CD14-positive monocyte (primary cell): ENCODE measurements around the gene WDR72. TPM values are rescaled to one million over a fixed set of nuclear protein-coding genes. Genes with fewer than 3 reads are reported as not detected.

Experiments
- DNase-seq, 3 donors: peaks; one replicate each; pipeline ENCODE4 v3.0.0-alpha.2; 2011 to 2022
- H2AFZ ChIP-seq: 2 replicates; pipeline ENCODE4 v1.6.0; 2012; ENCODE audit warnings: mild to moderate bottlenecking, low read depth, low read length, inconsistent platforms; ENCODE audit not compliant: insufficient read depth, poor library complexity, severe bottlenecking
- H3K27ac ChIP-seq, 2 donors: 1 replicate in 1 of 2; 2 replicates in 1 of 2; pipeline ENCODE4 v1.5.1; 2012 to 2013; ENCODE audit warnings: low read length in 2 of 2, control low read depth in 1 of 2, inconsistent platforms in 1 of 2, low read depth in 1 of 2, mild to moderate bottlenecking in 1 of 2
- H3K27me3 ChIP-seq, 2 donors: one replicate each; pipeline versions ENCODE4 v1.6.0 to v1.6.1; 2011 to 2013; ENCODE audit warnings: low read length in 2 of 2; ENCODE audit not compliant: control insufficient read depth in 2 of 2, insufficient read depth in 2 of 2
- H3K36me3 ChIP-seq, 2 donors: replicated peaks in 1 of 2; 1 replicate in 1 of 2; 2 replicates in 1 of 2; pipeline versions ENCODE4 v1.5.1 to v1.6.1; 2012 to 2013; ENCODE audit warnings: low read length in 2 of 2, control low read depth in 1 of 2, inconsistent platforms in 1 of 2, mild to moderate bottlenecking in 1 of 2; ENCODE audit not compliant: insufficient read depth in 2 of 2, control insufficient read depth in 1 of 2
- H3K4me1 ChIP-seq, 2 donors: 1 replicate in 1 of 2; 2 replicates in 1 of 2; pipeline versions ENCODE4 v1.5.1 to v1.6.1; 2012 to 2013; ENCODE audit warnings: low read length in 2 of 2, control low read depth in 1 of 2, inconsistent platforms in 1 of 2, mild to moderate bottlenecking in 1 of 2, moderate library complexity in 1 of 2; ENCODE audit not compliant: insufficient read depth in 2 of 2, control insufficient read depth in 1 of 2
- H3K4me2 ChIP-seq: replicated peaks from 2 replicates; pipeline ENCODE3; 2012; ENCODE audit warnings: low read length, moderate library complexity, mild to moderate bottlenecking; ENCODE audit not compliant: poor library complexity, severe bottlenecking; ENCODE audit errors: extremely low read depth
- H3K4me3 ChIP-seq, 3 experiments: fragments of 200-600 bp in 1 of 3; sonication (generic) in 1 of 3; replicated peaks in 1 of 3; 1 replicate in 2 of 3; 2 replicates in 1 of 3; pipeline ENCODE4 v1.5.1; 2011 to 2013; ENCODE audit warnings: low read length in 3 of 3, mild to moderate bottlenecking in 3 of 3, control low read depth in 2 of 3, low read depth in 2 of 3, inconsistent platforms in 1 of 3, moderate library complexity in 1 of 3
- H3K79me2 ChIP-seq: 2 replicates; pipeline ENCODE4 v1.6.0; 2012; ENCODE audit warnings: mild to moderate bottlenecking, control low read depth, inconsistent platforms, low read length, moderate library complexity; ENCODE audit not compliant: insufficient read depth
- H3K9ac ChIP-seq: 2 replicates; pipeline ENCODE4 v1.6.0; 2017; ENCODE audit warnings: low read length, mild to moderate bottlenecking; ENCODE audit not compliant: insufficient read depth, poor library complexity, severe bottlenecking
- H3K9me3 ChIP-seq, 2 donors: replicated peaks in 1 of 2; 1 replicate in 1 of 2; 2 replicates in 1 of 2; pipeline versions ENCODE4 v1.5.1 to v1.6.1; 2012 to 2013; ENCODE audit warnings: low read length in 2 of 2, control low read depth in 1 of 2; ENCODE audit not compliant: control insufficient read depth in 1 of 2, insufficient read depth in 1 of 2
- H4K20me1 ChIP-seq: 2 replicates; pipeline ENCODE4 v1.6.0; 2012; ENCODE audit warnings: mild to moderate bottlenecking, low read length, control low read depth, moderate library complexity; ENCODE audit not compliant: insufficient read depth
- H3K27ac Mint-ChIP-seq, 7 donors: one replicate each; pipeline ENCODE4 v1.8.0; 2020; ENCODE audit warnings: mild to moderate bottlenecking in 7 of 7, mixed read lengths in 7 of 7, moderate library complexity in 6 of 7, inconsistent platforms in 2 of 7
- H3K27me3 Mint-ChIP-seq, 3 donors: one replicate each; pipeline ENCODE4 v1.8.0; 2021 to 2022; ENCODE audit warnings: low read depth in 3 of 3, mild to moderate bottlenecking in 3 of 3, mixed read lengths in 3 of 3, moderate library complexity in 3 of 3, inconsistent platforms in 1 of 3
- H3K36me3 Mint-ChIP-seq, 2 donors: one replicate each; pipeline ENCODE4 v1.8.0; 2020; ENCODE audit warnings: mixed read lengths in 2 of 2, inconsistent platforms in 1 of 2, mild to moderate bottlenecking in 1 of 2
- H3K4me1 Mint-ChIP-seq: one replicate; pipeline ENCODE4 v1.8.0; 2020; ENCODE audit warnings: mild to moderate bottlenecking, mixed read lengths
- H3K4me3 Mint-ChIP-seq, 2 donors: one replicate each; pipeline ENCODE4 v1.8.0; 2020; ENCODE audit warnings: mild to moderate bottlenecking in 2 of 2, mixed read lengths in 2 of 2, moderate library complexity in 1 of 2
- H3K9me3 Mint-ChIP-seq, 7 donors: one replicate each; pipeline ENCODE4 v1.8.0; 2020 to 2022; ENCODE audit warnings: mixed read lengths in 7 of 7, mild to moderate bottlenecking in 6 of 7, moderate library complexity in 6 of 7, inconsistent platforms in 2 of 7
- WGBS: methylation state at CpG from one replicate; pipeline ENCODE4 v1.1.5; 2013; ENCODE audit warnings: missing lambda C conversion rate; ENCODE audit not compliant: insufficient coverage; 5-methylcytosine and 5-hydroxymethylcytosine counted together
- intact Hi-C, 2 donors: fragments of 100-400 bp; cut with micrococcal nuclease; formaldehyde crosslinking; loops; one replicate each; pipeline versions ENCODE4 v1.15.0 to v1.15.1; 2023
- polyA plus RNA-seq, 3 donors: library from polyadenylated mRNA; depleted of rRNA in 1 of 3; unstranded in 2 of 3; stranded (reverse) in 1 of 3; fragments of 300-500 nt in 2 of 3; fragments of >200 nt in 1 of 3; fragmentation: Illumina TruSeq in 2 of 3; gene quantifications; 1 replicate in 2 of 3; 2 replicates in 1 of 3; pipeline ENCODE4 v1.2.3, GENCODE V29; 2012 to 2021
- TF ChIP-seq, protein P1 (sequence below): fragments of 200-600 bp; IDR thresholded peaks from one replicate; pipeline ENCODE4 v1.8.0; 2022; ENCODE audit warnings: antibody characterized with exemption, mild to moderate bottlenecking

Gene WDR72
- polyA plus RNA-seq, 3 donors, result not detected

DNA sequence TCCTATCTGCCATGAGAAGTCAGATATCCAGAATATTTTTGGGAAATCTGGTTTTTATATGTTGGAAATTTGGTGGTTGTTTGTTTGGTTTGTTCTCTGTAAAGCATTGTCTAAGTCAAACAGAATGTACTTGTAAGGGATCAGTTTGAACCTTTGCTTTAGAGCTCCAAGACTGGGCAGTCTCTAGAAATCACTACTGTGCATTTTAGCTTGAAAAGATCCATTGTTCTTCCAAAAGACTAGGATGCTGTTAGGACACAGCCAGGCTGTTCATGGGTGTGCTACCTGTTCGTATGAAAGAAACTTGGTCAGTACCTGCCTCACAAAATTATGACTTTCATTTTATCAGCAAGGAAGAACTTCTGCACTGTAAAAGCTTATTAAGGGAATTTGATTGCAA, 182.6 kb downstream of the WDR72 start:
- Mint-ChIP-seq H3K9me3 (peaks cover 0 to 2% (median 0%) of the 10 kb centered on the region in 7 donors), H3K27me3 (no peaks in the 10 kb centered on the region), H3K36me3 (no peaks in the 10 kb centered on the region), H3K27ac (no peak overlapping the region), H3K4me1 (no peaks in the 10 kb centered on the region), H3K4me3 (no peak overlapping the region)
- Histone ChIP-seq H3K4me1 (no peaks in the 10 kb centered on the region), H3K9me3 (no peaks in the 10 kb centered on the region), H3K4me3 (no peak overlapping the region), H3K27me3 (no peaks in the 10 kb centered on the region), H3K27ac (no peak overlapping the region), H3K9ac (no peak overlapping the region), H3K36me3 (no peaks in the 10 kb centered on the region), H3K79me2 (no peaks in the 10 kb centered on the region), H4K20me1 (no peaks in the 10 kb centered on the region), H2AFZ (no peak overlapping the region), H3K4me2 (no peak overlapping the region)
- WGBS, result no CpG with 5 or more reads among the region's 1 CpG
- DNase-seq, result no peak
- TF ChIP-seq, protein P1, sequence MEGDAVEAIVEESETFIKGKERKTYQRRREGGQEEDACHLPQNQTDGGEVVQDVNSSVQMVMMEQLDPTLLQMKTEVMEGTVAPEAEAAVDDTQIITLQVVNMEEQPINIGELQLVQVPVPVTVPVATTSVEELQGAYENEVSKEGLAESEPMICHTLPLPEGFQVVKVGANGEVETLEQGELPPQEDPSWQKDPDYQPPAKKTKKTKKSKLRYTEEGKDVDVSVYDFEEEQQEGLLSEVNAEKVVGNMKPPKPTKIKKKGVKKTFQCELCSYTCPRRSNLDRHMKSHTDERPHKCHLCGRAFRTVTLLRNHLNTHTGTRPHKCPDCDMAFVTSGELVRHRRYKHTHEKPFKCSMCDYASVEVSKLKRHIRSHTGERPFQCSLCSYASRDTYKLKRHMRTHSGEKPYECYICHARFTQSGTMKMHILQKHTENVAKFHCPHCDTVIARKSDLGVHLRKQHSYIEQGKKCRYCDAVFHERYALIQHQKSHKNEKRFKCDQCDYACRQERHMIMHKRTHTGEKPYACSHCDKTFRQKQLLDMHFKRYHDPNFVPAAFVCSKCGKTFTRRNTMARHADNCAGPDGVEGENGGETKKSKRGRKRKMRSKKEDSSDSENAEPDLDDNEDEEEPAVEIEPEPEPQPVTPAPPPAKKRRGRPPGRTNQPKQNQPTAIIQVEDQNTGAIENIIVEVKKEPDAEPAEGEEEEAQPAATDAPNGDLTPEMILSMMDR, result no peak
- intact Hi-C loops, result no loop called here

DNA sequence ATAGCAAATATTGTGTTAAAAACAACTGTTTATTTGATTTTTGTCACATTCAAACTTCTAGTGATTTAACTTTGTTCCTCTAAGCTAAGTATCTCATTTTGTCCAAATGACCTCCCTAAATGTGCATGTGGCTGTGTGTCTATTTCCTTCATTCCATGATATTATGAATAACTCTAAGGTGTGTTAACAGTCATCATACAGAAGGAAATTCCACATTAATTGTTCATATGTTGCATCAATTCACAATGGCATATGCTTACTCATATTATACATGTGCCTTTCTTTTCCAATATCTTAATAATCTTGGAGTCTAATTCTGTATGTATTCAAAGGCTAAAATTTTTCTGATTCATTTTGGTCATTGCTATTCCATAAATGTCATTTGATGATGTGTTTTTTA, 186.4 kb downstream of the WDR72 start:
- no peak overlapping the region for H2AFZ ChIP-seq
- TF ChIP-seq, protein P1, result no peak
- Mint-ChIP-seq H3K4me3 (no peak overlapping the region), H3K27ac (no peak overlapping the region), H3K4me1 (no peaks in the 10 kb centered on the region), H3K36me3 (no peaks in the 10 kb centered on the region), H3K27me3 (no peaks in the 10 kb centered on the region), H3K9me3 (peaks cover 0 to 3% (median 0%) of the 10 kb centered on the region in 7 donors)
- H3K4me2 ChIP-seq, result no peak overlapping the region
- no peaks in the 10 kb centered on the region for H3K79me2 ChIP-seq
- H3K4me1 ChIP-seq, result no peaks in the 10 kb centered on the region
- H4K20me1 ChIP-seq, result no peaks in the 10 kb centered on the region
- no peaks in the 10 kb centered on the region for H3K27me3 ChIP-seq
- H3K4me3 ChIP-seq, result no peak overlapping the region
- no peak for DNase-seq
- H3K9ac ChIP-seq, result no peak overlapping the region
- no peaks in the 10 kb centered on the region for H3K36me3 ChIP-seq
- no peak overlapping the region for H3K27ac ChIP-seq
- intact Hi-C loops, result no loop called here
- no peaks in the 10 kb centered on the region for H3K9me3 ChIP-seq
